HG03378 (cell line): ENCODE measurements around the gene C1QL1.
"Not testable (repeated sequence)": the region's sequence is repeated elsewhere in the genome, so short reads cannot be mapped to it uniquely, and the experiment has no call there.

Source experiments
- ATAC-seq: cut with Tn5 transposase; IDR thresholded peaks from one replicate; pipeline ENCODE4 v1.9.1; 2021; ENCODE audit warnings: mild to moderate bottlenecking, moderate library complexity; ENCODE audit not compliant: unreplicated experiment

C1QL1 gene

GRCh38 chr17:44965481-44966234, 2.4 kb downstream of the C1QL1 start:
- no peak for ATAC-seq

GRCh38 chr17:44961921-44962350, 6.2 kb downstream of the C1QL1 start:
- no peak for ATAC-seq

GRCh38 chr17:44960691-44961090, 7.4 kb downstream of the C1QL1 start:
- no peak for ATAC-seq

GRCh38 chr17:44959821-44960531, 8.1 kb downstream of the C1QL1 start:
- no peak for ATAC-seq

DNA sequence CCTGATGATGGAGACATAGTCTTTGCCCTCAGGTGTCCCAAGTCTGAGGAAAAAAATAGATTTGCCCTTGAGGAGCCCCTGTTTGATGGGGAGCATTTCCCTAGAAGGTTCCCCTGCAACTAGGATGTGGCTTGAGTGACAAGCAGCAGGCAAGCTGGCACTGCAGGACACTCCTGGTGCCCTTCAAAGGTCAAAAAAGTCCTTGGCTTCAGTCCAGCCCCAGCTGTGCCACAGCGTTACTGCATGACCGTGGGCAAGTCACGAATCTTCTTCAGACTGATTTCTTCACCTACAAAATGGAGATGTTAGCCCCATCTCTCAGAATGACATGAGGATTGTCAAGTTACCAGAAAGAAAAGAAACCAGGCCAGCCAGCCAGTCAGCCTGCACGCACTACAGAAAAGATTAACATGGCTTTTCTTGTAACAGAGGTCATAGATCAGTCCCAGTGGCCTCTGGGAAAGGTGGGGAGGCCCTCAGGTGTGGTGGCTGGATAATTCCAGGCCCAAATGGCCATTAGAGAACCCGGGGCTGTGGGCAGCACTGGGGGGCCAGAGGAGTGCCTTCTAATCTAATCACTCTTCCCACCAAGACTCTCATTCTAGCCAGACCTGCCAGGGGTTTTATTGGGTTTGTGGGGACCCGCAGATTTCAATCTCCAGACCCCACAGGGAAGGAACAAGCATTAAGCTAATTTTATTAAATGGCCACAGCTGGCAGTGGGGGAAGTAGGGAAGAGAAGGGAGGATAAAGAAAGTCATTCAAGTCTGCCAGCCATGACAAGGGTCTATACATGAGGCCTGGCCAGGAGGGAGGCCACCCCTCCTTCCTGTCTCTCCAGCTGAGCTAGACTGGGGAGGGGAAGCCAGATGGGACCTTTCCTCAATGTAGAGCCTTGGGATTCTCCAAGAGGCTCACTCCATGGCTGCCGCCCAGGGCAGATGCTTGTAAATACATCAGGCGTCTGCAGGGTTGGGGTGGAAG, 10.8 kb downstream of the C1QL1 start:
- no peak for ATAC-seq

- no peak for ATAC-seq
Observed at GRCh38 chr17:44955674-44956425, 12.3 kb downstream of the C1QL1 start.

DNA sequence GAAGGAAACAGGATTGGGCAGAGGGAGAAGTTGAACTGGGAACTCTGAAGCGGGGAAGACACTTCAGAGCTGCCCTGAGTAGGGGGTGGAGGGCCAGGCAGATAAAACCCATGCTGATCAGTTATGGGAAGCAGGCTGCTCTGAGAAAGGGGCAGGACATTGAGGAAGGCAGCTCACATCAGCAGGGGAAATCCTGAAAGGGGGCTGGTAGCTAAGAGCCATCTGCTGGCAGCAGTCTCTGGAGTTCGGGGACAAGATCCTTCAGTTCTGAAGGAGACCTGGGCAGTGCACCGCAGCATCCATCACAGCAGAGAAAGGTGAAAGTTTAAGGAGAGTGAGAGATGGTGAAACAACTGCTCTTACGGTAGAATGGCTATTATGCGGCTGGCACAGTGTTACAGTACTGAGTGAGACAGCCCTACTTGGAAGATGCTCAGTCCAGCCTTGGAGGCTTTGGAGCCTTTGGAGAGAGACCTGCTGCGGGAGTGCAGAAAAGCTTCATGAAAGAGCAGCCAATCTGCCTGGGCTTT, 15.1 kb downstream of the C1QL1 start:
- no peak for ATAC-seq

DNA sequence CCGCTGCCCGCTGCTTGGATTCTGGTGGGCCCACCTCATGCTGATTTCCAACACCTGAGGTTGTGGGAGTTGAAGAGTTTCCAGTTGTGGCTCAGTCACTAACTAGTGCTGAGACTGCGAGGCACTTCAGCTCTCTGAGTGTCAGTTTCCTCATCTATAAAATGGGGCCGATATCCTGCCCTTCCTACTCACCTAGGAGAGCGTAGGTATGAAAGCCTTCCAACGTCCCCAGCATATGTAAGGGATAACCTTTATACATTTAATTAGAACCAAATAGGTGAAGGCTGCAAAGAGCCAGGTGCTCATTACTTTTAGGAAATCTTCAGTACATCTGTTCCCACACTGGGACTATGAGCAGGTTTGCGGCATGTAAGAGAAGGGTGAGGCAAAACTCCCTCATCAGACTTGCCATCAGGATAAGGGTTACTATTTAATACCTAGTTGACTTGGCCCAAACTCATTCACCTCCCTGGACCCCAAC, 19.7 kb downstream of the C1QL1 start:
- ATAC-seq, result no peak

- ATAC-seq, result peak; percentile 78
Observed at GRCh38 chr17:44947461-44948314, 20.4 kb downstream of the C1QL1 start, which contains the start of gene KIF18B. Gene KIF18B, minus strand, starts transcription at chr17:44947773. Its CDS starts 11,429 bp downstream, at chr17:44936344.

DNA sequence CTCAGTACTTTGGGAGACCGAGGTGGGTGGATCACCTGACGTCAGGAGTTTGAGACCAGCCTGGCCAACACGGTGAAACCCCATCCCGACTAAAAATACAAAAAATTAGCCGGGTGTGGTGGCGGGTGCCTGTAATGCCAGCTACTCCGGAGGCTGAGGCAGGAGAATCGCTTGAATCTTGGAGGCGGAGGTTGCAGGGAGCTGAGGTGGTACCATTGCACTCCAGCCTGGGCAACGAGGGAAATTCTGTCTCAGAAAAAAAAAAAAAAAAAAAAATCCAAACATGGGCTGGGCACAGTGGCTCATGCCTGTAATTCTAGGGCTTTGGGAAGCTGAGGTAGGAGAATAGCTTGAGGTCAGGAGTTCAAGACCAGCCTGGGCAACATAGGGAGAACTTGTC, 22.5 kb downstream of the C1QL1 start:
- not testable (repeated sequence) for ATAC-seq

GRCh38 chr17:44942456-44942855, 25.6 kb downstream of the C1QL1 start:
- no peak for ATAC-seq

- ATAC-seq, result no peak
Observed at GRCh38 chr17:44941712-44942331, 26.3 kb downstream of the C1QL1 start.

- no peak for ATAC-seq
Observed at GRCh38 chr17:44940768-44941167, 27.3 kb downstream of the C1QL1 start.

DNA sequence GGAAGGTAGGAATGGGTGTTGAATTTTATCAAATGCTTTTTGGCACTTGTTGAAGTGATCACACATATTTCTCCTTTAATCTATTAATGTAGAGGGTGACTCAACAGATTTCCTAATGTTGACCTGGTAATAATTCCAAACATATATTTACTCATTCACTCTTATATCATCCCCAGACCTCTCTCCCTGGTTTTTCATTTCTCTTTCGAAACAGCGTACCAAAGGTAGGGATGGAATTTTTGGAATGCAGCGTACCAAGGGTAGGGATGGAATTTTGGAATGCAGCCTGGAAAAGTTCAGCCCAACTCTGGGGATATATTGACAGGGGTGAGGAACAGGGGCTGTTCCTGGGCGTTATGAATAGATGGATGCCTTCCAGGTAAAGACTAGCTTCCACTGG, 27.8 kb downstream of the C1QL1 start:
- ATAC-seq, result no peak

DNA sequence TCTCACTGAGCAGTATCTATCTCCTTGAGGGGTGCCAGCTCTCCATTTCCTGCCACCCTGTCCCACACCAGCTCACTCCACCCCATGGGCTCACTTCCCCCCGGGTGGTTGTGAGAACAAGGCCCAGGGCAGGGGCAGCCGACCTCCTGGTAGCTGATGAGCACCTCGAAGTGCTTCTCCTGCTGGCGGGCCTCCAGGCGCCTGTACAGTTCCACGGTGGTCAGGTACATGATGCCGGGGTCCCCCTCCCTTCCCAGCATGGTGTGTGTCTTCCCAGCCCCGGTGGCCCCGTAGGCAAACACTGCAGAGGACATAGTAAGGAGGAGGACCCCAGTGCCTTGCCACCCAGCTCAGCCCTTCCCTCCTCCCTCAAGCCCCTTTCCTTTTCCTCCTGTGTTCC, 33.0 kb downstream of the C1QL1 start:
- ATAC-seq, result no peak

- no peak for ATAC-seq
Observed at GRCh38 chr17:44934745-44935105, 33.4 kb downstream of the C1QL1 start.

GRCh38 chr17:44933824-44934744, 34.0 kb downstream of the C1QL1 start:
- ATAC-seq, result no peak

GRCh38 chr17:44932787-44933097, 35.4 kb downstream of the C1QL1 start:
- no peak for ATAC-seq
